ENCODE data around the gene NXPH1. TPM values are rescaled to one million over a fixed set of nuclear protein-coding genes. Genes with fewer than 3 reads are reported as not detected.

The NXPH1 gene
- total and polyA plus RNA-seq, 9 of the 15 experiments (the other 6 are each of a cell fraction or from before 2014, with no cell fraction given): 0.16 TPM; not detected in 8

- TF ChIP-seq, protein P1, sequence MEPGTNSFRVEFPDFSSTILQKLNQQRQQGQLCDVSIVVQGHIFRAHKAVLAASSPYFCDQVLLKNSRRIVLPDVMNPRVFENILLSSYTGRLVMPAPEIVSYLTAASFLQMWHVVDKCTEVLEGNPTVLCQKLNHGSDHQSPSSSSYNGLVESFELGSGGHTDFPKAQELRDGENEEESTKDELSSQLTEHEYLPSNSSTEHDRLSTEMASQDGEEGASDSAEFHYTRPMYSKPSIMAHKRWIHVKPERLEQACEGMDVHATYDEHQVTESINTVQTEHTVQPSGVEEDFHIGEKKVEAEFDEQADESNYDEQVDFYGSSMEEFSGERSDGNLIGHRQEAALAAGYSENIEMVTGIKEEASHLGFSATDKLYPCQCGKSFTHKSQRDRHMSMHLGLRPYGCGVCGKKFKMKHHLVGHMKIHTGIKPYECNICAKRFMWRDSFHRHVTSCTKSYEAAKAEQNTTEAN (CRISPR knock-in tag; IDR thresholded peaks at IDR 0.05): no peak
- no peak for TF ChIP-seq ZC3H8 (IDR thresholded peaks at IDR 0.05)
- 0 out of 2 replicates have a peak, but pooled peaks have one; percentile 20 for TF ChIP-seq FOXK1 (CRISPR knock-in tag; IDR thresholded peaks at IDR 0.05; ENCODE audit: borderline replicate concordance)
- TF ChIP-seq ZNF695 (CRISPR knock-in tag; IDR thresholded peaks at IDR 0.05): no peak
- TF ChIP-seq ZNF24 (IDR thresholded peaks at IDR 0.05): no peak
- TF ChIP-seq SRF (CRISPR knock-in tag; IDR thresholded peaks at IDR 0.05): no peak
- TF ChIP-seq RFX1 (IDR thresholded peaks at IDR 0.05): no peak
- TF ChIP-seq FOXJ2 (tag; IDR thresholded peaks at IDR 0.05): no peak
- no peak for TF ChIP-seq CAMTA2 (CRISPR knock-in tag; conservative IDR thresholded peaks at IDR 0.05)
- no peak for TF ChIP-seq HES1 (IDR thresholded peaks at IDR 0.05; ENCODE audit: low read depth)
- no peak for TF ChIP-seq NRF1 (conservative IDR thresholded peaks at IDR 0.05 in 1 of 2, IDR thresholded peaks at IDR 0.05 in 1 of 2)
- TF ChIP-seq, protein P2, sequence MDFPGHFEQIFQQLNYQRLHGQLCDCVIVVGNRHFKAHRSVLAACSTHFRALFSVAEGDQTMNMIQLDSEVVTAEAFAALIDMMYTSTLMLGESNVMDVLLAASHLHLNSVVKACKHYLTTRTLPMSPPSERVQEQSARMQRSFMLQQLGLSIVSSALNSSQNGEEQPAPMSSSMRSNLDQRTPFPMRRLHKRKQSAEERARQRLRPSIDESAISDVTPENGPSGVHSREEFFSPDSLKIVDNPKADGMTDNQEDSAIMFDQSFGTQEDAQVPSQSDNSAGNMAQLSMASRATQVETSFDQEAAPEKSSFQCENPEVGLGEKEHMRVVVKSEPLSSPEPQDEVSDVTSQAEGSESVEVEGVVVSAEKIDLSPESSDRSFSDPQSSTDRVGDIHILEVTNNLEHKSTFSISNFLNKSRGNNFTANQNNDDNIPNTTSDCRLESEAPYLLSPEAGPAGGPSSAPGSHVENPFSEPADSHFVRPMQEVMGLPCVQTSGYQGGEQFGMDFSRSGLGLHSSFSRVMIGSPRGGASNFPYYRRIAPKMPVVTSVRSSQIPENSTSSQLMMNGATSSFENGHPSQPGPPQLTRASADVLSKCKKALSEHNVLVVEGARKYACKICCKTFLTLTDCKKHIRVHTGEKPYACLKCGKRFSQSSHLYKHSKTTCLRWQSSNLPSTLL (IDR thresholded peaks at IDR 0.05): no peak
- no peak for TF ChIP-seq ESRRB (CRISPR knock-in tag; IDR thresholded peaks at IDR 0.05; ENCODE audit: borderline replicate concordance)
- TF ChIP-seq TAF7 (tag; IDR thresholded peaks at IDR 0.05): no peak
- no peak for TF ChIP-seq MAFG (tag; conservative IDR thresholded peaks at IDR 0.05)
- peak in 1 of 2 experiments; percentile 26; a peak in 1 of 4 replicates for TF ChIP-seq MAZ (CRISPR knock-in tag; conservative IDR thresholded peaks at IDR 0.05 in 1 of 2, IDR thresholded peaks at IDR 0.05 in 1 of 2)
- no peak for TF ChIP-seq ZNF589 (CRISPR knock-in tag; IDR thresholded peaks at IDR 0.05; ENCODE audit: low read depth)
- no peak for TF ChIP-seq ZNF766 (CRISPR knock-in tag; conservative IDR thresholded peaks at IDR 0.05)
- no peak for TF ChIP-seq NFYB (IDR thresholded peaks at IDR 0.05; ENCODE audit: extremely low read depth, insufficient read length)
- no peak for TF ChIP-seq KLF10 (CRISPR knock-in tag; IDR thresholded peaks at IDR 0.05)
- TF ChIP-seq ZNF699 (CRISPR knock-in tag; IDR thresholded peaks at IDR 0.05; ENCODE audit: insufficient replicate concordance): no peak
- TF ChIP-seq ZNF717 (CRISPR knock-in tag; IDR thresholded peaks at IDR 0.05): no peak
- TF ChIP-seq SMARCA5 (IDR thresholded peaks at IDR 0.05): no peak
- no peak for TF ChIP-seq ZNF253 (CRISPR knock-in tag; conservative IDR thresholded peaks at IDR 0.05)
- no peak for TF ChIP-seq MXI1 (IDR thresholded peaks at IDR 0.05; ENCODE audit: low read depth, low read length)
- no peak for TF ChIP-seq HMGN3 (IDR thresholded peaks at IDR 0.05; ENCODE audit: borderline replicate concordance, extremely low read depth, insufficient read length, low read depth, low read length)
- TF ChIP-seq ZNF655 (CRISPR knock-in tag; IDR thresholded peaks at IDR 0.05): no peak
Observed at GRCh38 chr7:8442814-8443304, 9.4 kb downstream of the NXPH1 start (continued).
